Lung (tissue), 12 donors: Measurements from ENCODE around the gene PIGR. TPM values are rescaled to one million over a fixed set of nuclear protein-coding genes. Genes with fewer than 3 reads are reported as not detected.

ENCODE experiments used
- ATAC-seq: fragments of 200-7000 bp; cut with Tn5 transposase; one replicate; pipeline ENCODE4 v1.9.1; 2020; ENCODE audit warnings: moderate number of reproducible peaks; ENCODE audit not compliant: insufficient read depth, low FRiP score
- DNase-seq, 3 donors: peaks; one replicate each; pipeline ENCODE4 v3.0.0-alpha.2; 2013 to 2017
- H3K27ac ChIP-seq, 2 donors: one replicate each; pipeline ENCODE4 v1.5.1; 2013; ENCODE audit warnings: mild to moderate bottlenecking in 2 of 2, moderate library complexity in 2 of 2, control low read depth in 1 of 2, inconsistent platforms in 1 of 2, low read depth in 1 of 2, low read length in 1 of 2
- H3K27me3 ChIP-seq, 3 donors: one replicate each; pipeline ENCODE4 v1.5.1; 2013; ENCODE audit warnings: low read length in 2 of 3; ENCODE audit not compliant: control insufficient read depth in 3 of 3, insufficient read depth in 3 of 3
- H3K36me3 ChIP-seq, 4 donors: one replicate each; pipeline ENCODE4 v1.5.1; 2013; ENCODE audit warnings: low read length in 4 of 4, mild to moderate bottlenecking in 1 of 4, moderate library complexity in 1 of 4; ENCODE audit not compliant: control insufficient read depth in 4 of 4, insufficient read depth in 4 of 4
- H3K4me1 ChIP-seq, 5 donors: one replicate each; pipeline ENCODE4 v1.5.1; 2013; ENCODE audit warnings: low read length in 5 of 5, mild to moderate bottlenecking in 2 of 5, moderate library complexity in 1 of 5; ENCODE audit not compliant: control insufficient read depth in 5 of 5, insufficient read depth in 5 of 5
- H3K4me3 ChIP-seq: one replicate; pipeline ENCODE4 v1.5.1; 2013; ENCODE audit warnings: mild to moderate bottlenecking, control low read depth, moderate library complexity
- H3K9ac ChIP-seq, 2 donors: one replicate each; pipeline ENCODE4 v1.5.1; 2013; ENCODE audit warnings: low read length in 2 of 2, control low read depth in 1 of 2; ENCODE audit not compliant: insufficient read depth in 1 of 2
- H3K9me3 ChIP-seq, 4 donors: one replicate each; pipeline ENCODE4 v1.5.1; 2013; ENCODE audit warnings: low read length in 3 of 4, mild to moderate bottlenecking in 1 of 4, moderate library complexity in 1 of 4; ENCODE audit not compliant: control insufficient read depth in 4 of 4, insufficient read depth in 3 of 4
- CTCF ChIP-seq: IDR thresholded peaks from 2 replicates; pipeline ENCODE4 v1.5.1; 2012; ENCODE audit warnings: mild to moderate bottlenecking; ENCODE audit errors: control extremely low read depth, extremely low read depth
- WGBS, 2 donors: extraction: QIAGEN DNeasy Blood & Tissue Kit; methylation state at CpG; one replicate each; pipeline ENCODE4 v1.1.7; 2013; 5-methylcytosine and 5-hydroxymethylcytosine counted together
- polyA plus RNA-seq, 2 donors: library from polyadenylated mRNA; stranded (reverse); fragments of 200-250 nt; gene quantifications; one replicate each; pipeline ENCODE4 v1.2.1, GENCODE V29; 2013
- total RNA-seq, 2 donors: library from RNA; depleted of rRNA in 1 of 2; stranded (reverse); fragments of >200 nt in 1 of 2; gene quantifications; one replicate each; pipeline ENCODE4 v1.2.1, GENCODE V29; 2014 to 2021
- donor health status: control.
- donor health status: control.
- donor health status: Bipolar disorder and iron deficiency.
- donor health status: healthy.
- donor health status: DM: yes; HTN: yes; CAD: no.

PIGR gene
- total and polyA plus RNA-seq, 4 donors, result 131 to 845 (median 298) TPM

GRCh38 chr1:206939841-206940587 lies 6.3 kb downstream of the PIGR start:
- ATAC-seq, result no peak
- H3K27me3 ChIP-seq, result no peaks in the 10 kb centered on the region
- no peak overlapping the region for H3K4me3 ChIP-seq
- no peaks in the 10 kb centered on the region for H3K36me3 ChIP-seq
- no peak for TF ChIP-seq CTCF
- no peak for DNase-seq
- no peaks in the 10 kb centered on the region for H3K9me3 ChIP-seq
- WGBS, 2 donors, result 74 to 84% methylated on average over 9 of the region's 9 CpGs
- no peak overlapping the region for H3K27ac ChIP-seq
- H3K9ac ChIP-seq, result no peak overlapping the region
- peaks cover 0 to 6% (median 0%) of the 10 kb centered on the region in 5 donors for H3K4me1 ChIP-seq

GRCh38 chr1:206939131-206939530 lies 7.1 kb downstream of the PIGR start:
- H3K9ac ChIP-seq, result no peak overlapping the region
- H3K4me3 ChIP-seq, result no peak overlapping the region
- no peaks in the 10 kb centered on the region for H3K36me3 ChIP-seq
- no peak for ATAC-seq
- DNase-seq, result no peak
- WGBS, 2 donors, result 95 to 97% methylated on average over 13 of the region's 13 CpGs
- H3K27me3 ChIP-seq, result no peaks in the 10 kb centered on the region
- peaks cover 0 to 6% (median 0%) of the 10 kb centered on the region in 5 donors for H3K4me1 ChIP-seq
- H3K9me3 ChIP-seq, result no peaks in the 10 kb centered on the region
- H3K27ac ChIP-seq, result no peak overlapping the region
- no peak for TF ChIP-seq CTCF

- Histone ChIP-seq H3K27ac (no peak overlapping the region), H3K9ac (no peak overlapping the region), H3K27me3 (no peaks in the 10 kb centered on the region), H3K4me3 (no peak overlapping the region), H3K36me3 (no peaks in the 10 kb centered on the region), H3K9me3 (no peaks in the 10 kb centered on the region), H3K4me1 (peaks cover 0 to 6% (median 0%) of the 10 kb centered on the region in 5 donors)
- 79 to 90% methylated on average over 6 of the region's 6 CpGs for WGBS, 2 donors
- ATAC-seq (no peak), DNase-seq (no peak)
- no peak for TF ChIP-seq CTCF
These were observed 8.8 kb downstream of the PIGR start for GRCh38 chr1:206937425-206937824.
